GM21381 (cell line): Measurements from ENCODE around the gene ADAMTS1.

ENCODE experiments used
- ATAC-seq: cut with Tn5 transposase; IDR thresholded peaks from one replicate; pipeline ENCODE4 v1.9.1; 2021; ENCODE audit warnings: mild to moderate bottlenecking, moderate library complexity; ENCODE audit not compliant: unreplicated experiment

The ADAMTS1 gene

GRCh38 chr21:26814386-26814785 is 30.8 kb downstream of the ADAMTS1 start:
- no peak for ATAC-seq

- ATAC-seq = no peak
Measured at GRCh38 chr21:26813426-26813998, 31.7 kb downstream of the ADAMTS1 start.

GRCh38 chr21:26812173-26812572 is 33.0 kb downstream of the ADAMTS1 start:
- ATAC-seq = no peak

- ATAC-seq = no peak
Measured at GRCh38 chr21:26811482-26811881, 33.7 kb downstream of the ADAMTS1 start.

- no peak for ATAC-seq
Measured at GRCh38 chr21:26810676-26811415, 34.4 kb downstream of the ADAMTS1 start.

- ATAC-seq = no peak
Measured at GRCh38 chr21:26810266-26810665, 34.9 kb downstream of the ADAMTS1 start.

GRCh38 chr21:26809745-26810144 is 35.5 kb downstream of the ADAMTS1 start:
- no peak for ATAC-seq

- no peak for ATAC-seq
Measured at GRCh38 chr21:26806801-26807295, 38.4 kb downstream of the ADAMTS1 start.

GRCh38 chr21:26804895-26805609 is 40.2 kb downstream of the ADAMTS1 start:
- no peak for ATAC-seq

- ATAC-seq = no peak
Measured at GRCh38 chr21:26801498-26801897, 43.7 kb downstream of the ADAMTS1 start.

GRCh38 chr21:26800970-26801431 is 44.2 kb downstream of the ADAMTS1 start:
- no peak for ATAC-seq

GRCh38 chr21:26800455-26800854 is 44.8 kb downstream of the ADAMTS1 start:
- ATAC-seq = no peak

- ATAC-seq = no peak
Measured at GRCh38 chr21:26800001-26800400, 45.2 kb downstream of the ADAMTS1 start.

GRCh38 chr21:26798856-26799751 is 46.1 kb downstream of the ADAMTS1 start:
- ATAC-seq = no peak

- no peak for ATAC-seq
Measured at GRCh38 chr21:26797878-26798456, 47.2 kb downstream of the ADAMTS1 start.

- ATAC-seq = no peak
Measured at GRCh38 chr21:26795866-26796329, 49.3 kb downstream of the ADAMTS1 start.

GRCh38 chr21:26795412-26795805 is 49.8 kb downstream of the ADAMTS1 start:
- ATAC-seq = no peak

GRCh38 chr21:26794597-26795411 is 50.4 kb downstream of the ADAMTS1 start:
- no peak for ATAC-seq

- no peak for ATAC-seq
Measured at GRCh38 chr21:26790296-26790695, 54.9 kb downstream of the ADAMTS1 start.
